ENCODE data around the gene SLFN14.

- TF ChIP-seq CTCF (IDR thresholded peaks at IDR 0.05; ENCODE audit: borderline replicate concordance, extremely low read depth, low read length, poor library complexity, severe bottlenecking), result no peak
- no peak for TF ChIP-seq EZH2 (IDR thresholded peaks at IDR 0.05; ENCODE audit: borderline replicate concordance, low read depth, low read length, severe bottlenecking)
Measured at GRCh38 chr17:35569405-35569804, 8.8 kb upstream of the SLFN14 start.
